Natural killer cell treated with Interleukin-12 subunit alpha and Interleukin-12 subunit beta and Interleukin-15 and Interleukin-18, amount 100 ng/mL, for 72 hours (primary cell): Measurements from ENCODE around the gene ZNF599. TPM values are rescaled to one million over a fixed set of nuclear protein-coding genes. Genes with fewer than 3 reads are reported as not detected.

Experiments used
- ATAC-seq, 2 donors: fragments of 150-1000 bp; cut with Tn5 transposase in 1 of 2; sonication (Bioruptor Pico), chemical (Tn5 transposase) in 1 of 2; 2 replicates each; pipeline ENCODE4 v1.10.0; 2021
- DNase-seq: peaks from one replicate; pipeline ENCODE4 v3.0.0; 2022; ENCODE audit warnings: low spot score
- H3K27ac Mint-ChIP-seq, 2 donors: 1 replicate in 1 of 2; 2 replicates in 1 of 2; pipeline ENCODE4 v1.8.0; 2022; ENCODE audit warnings: mixed read lengths in 2 of 2, mild to moderate bottlenecking in 1 of 2, moderate library complexity in 1 of 2
- H3K27me3 Mint-ChIP-seq, 2 donors: 1 replicate in 1 of 2; 2 replicates in 1 of 2; pipeline ENCODE4 v1.8.0; 2022; ENCODE audit warnings: mixed read lengths in 2 of 2
- H3K36me3 Mint-ChIP-seq: one replicate; pipeline ENCODE4 v1.8.0; 2022; ENCODE audit warnings: mixed read lengths
- H3K4me1 Mint-ChIP-seq, 2 donors: 1 replicate in 1 of 2; 2 replicates in 1 of 2; pipeline ENCODE4 v1.8.0; 2022; ENCODE audit warnings: low read depth in 2 of 2, mixed read lengths in 2 of 2, mild to moderate bottlenecking in 1 of 2
- H3K4me3 Mint-ChIP-seq: one replicate; pipeline ENCODE4 v1.8.0; 2022; ENCODE audit warnings: mixed read lengths
- H3K9me3 Mint-ChIP-seq: 2 replicates; pipeline ENCODE4 v1.8.0; 2022; ENCODE audit warnings: mixed read lengths
- total RNA-seq, 2 donors: library from RNA; stranded (reverse); gene quantifications; one replicate each; pipeline ENCODE4 v1.2.3, GENCODE V29; 2022

The ZNF599 gene
- total RNA-seq, 2 donors from 2014 or later, result 1.5 to 3.3 TPM

DNA sequence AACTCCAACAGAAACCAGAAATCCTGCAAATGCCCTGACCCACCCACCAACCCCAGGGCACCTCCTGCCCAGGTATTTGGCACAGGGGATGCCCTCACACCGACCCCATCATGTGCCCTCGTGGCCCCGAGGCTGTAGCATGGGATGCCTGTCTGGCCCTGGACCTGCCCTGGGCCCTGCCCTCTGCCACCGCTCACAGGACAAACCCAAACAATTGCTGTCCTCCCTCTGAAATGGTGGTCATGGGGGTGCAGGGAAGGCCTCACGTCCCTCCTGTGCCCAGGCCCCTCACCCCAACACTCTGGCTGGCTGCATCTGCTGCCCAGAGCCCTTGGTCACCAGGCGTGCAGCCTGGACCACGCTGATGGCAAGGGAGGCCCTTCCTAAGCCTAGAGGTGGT, 41.1 kb downstream of the ZNF599 start:
- peaks cover 9% of the 10 kb centered on the region for H3K36me3 Mint-ChIP-seq
- peaks cover 16 to 21% of the 10 kb centered on the region in 2 donors for H3K4me1 Mint-ChIP-seq
- H3K27ac Mint-ChIP-seq, result peak overlapping the region in 1 of 2 donors; percentile 27
- DNase-seq (no peak), ATAC-seq (no peak)
- peaks cover 10 to 11% of the 10 kb centered on the region in 2 donors for H3K27me3 Mint-ChIP-seq
- no peak overlapping the region for H3K4me3 Mint-ChIP-seq
- peaks cover 5% of the 10 kb centered on the region for H3K9me3 Mint-ChIP-seq

DNA sequence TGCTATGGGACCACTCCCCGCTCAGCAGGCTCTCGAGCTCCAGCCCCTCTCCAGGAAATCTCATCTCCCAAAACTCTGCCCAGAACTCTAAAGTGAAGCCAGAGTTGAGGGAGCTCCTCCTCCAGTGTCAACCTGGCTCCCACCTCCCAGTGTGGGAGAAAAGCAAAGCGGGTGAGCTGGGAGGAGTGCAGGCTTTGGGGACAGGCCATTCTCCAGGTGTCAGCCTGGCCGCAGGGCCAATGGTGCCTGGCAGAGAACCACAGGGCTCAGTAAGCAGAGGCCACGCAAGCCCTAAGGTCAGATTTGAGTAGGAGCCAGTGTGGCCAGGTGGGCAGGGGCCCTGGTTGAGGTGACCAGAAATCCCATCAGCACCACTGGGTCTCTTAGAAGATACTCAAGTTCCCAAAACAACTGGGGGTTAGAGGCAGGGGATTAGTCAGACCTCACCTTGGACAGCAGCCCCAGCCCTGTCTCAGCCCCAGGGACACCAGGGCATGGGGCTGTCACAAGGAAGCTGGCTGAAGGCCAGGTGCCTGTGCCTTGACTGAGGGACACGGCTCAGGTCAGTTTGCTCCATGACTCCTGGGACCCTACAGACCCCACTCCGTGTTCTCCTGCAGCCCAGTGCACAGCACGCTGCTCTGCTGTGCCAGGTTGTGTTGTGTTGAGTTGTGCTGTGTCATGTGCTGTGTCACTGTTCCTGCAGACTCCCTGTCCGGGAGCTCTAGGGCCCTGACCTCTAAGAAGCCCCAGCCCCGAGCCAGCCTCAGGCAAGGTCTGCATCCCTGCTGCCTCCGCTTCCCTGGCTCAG, 41.8 kb downstream of the ZNF599 start:
- Mint-ChIP-seq H3K27ac (peak overlapping the region in 1 of 2 donors; percentile 27), H3K36me3 (peaks cover 9% of the 10 kb centered on the region), H3K4me3 (no peak overlapping the region), H3K27me3 (peaks cover 16 to 17% of the 10 kb centered on the region in 2 donors), H3K4me1 (peaks cover 16 to 21% of the 10 kb centered on the region in 2 donors), H3K9me3 (peaks cover 5% of the 10 kb centered on the region)
- ATAC-seq (no peak), DNase-seq (no peak)

DNA sequence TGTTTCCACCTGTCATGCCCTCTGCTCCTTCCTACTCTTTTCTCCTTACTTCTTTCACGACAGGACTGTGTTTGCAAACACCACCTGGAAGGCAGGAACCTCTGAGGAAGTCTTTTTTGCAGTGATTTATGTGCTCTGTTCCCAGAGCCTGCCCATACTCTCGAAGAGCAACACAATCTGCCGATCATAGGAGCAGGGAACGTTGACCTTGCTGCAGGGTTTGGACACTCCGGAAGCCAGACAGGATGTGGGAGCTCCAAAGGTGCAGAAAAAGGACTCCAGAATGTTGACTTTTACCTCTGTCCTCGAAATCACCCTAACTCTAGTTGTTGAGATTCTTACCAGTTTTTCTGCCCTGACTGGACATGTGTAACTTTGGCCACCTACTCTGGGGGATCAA, 47.6 kb downstream of the ZNF599 start:
- peaks cover 37 to 51% of the 10 kb centered on the region in 2 donors for H3K27me3 Mint-ChIP-seq
- no peak for DNase-seq
- ATAC-seq, result no peak
- H3K4me1 Mint-ChIP-seq, result no peaks in the 10 kb centered on the region
- no peak overlapping the region for H3K4me3 Mint-ChIP-seq
- H3K9me3 Mint-ChIP-seq, result no peaks in the 10 kb centered on the region
- no peak overlapping the region for H3K27ac Mint-ChIP-seq
- no peaks in the 10 kb centered on the region for H3K36me3 Mint-ChIP-seq

DNA sequence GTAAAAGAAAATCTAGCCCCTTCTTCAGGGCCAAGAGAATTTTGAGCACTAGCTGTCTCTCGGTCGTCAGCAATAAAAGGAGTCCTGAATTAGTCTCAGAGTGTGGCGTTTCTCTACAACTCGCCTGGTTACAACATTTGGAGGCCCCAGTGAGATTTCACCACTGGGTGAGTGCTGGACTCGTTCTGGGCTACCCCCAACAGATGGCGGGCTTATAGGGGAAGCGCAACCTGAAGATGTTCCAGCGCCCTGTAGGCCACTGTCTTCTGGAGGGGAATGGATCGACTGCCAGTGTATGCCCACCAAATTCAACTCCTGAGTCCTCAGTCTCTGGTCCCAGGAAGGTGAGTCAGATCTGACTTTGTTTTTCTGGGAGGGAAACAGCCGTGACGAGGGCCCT, 50.7 kb downstream of the ZNF599 start:
- Mint-ChIP-seq H3K27ac (no peak overlapping the region), H3K4me3 (no peak overlapping the region), H3K9me3 (no peaks in the 10 kb centered on the region), H3K4me1 (no peaks in the 10 kb centered on the region), H3K27me3 (peaks cover 41 to 51% of the 10 kb centered on the region in 2 donors), H3K36me3 (no peaks in the 10 kb centered on the region)
- ATAC-seq (no peak), DNase-seq (no peak)

DNA sequence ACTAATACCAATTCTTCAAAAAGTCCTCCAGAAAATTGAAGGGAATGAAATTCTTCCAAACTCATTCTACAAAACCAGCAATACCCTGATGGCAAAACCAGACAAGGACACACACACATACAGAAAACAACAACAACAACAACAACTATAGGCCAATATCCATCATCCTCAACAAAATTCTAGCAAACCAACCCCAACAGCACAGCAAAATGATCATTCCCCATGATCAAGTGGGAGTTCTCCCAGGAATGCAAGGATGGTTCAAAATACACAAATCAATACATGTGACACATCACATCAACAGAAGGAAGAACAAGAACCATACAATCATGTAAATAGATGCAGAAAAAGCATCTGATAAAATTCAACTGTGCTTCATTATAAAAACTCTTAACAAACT, 57.7 kb downstream of the ZNF599 start:
- no peak overlapping the region for H3K27ac Mint-ChIP-seq
- DNase-seq (no peak), ATAC-seq (no peak)
- H3K4me3 Mint-ChIP-seq, result no peak overlapping the region
- H3K9me3 Mint-ChIP-seq, result peaks cover 5% of the 10 kb centered on the region
- H3K27me3 Mint-ChIP-seq, result peaks cover 38 to 50% of the 10 kb centered on the region in 2 donors
- H3K36me3 Mint-ChIP-seq, result peaks cover 23% of the 10 kb centered on the region
- peaks cover 0 to 3% of the 10 kb centered on the region in 2 donors for H3K4me1 Mint-ChIP-seq

DNA sequence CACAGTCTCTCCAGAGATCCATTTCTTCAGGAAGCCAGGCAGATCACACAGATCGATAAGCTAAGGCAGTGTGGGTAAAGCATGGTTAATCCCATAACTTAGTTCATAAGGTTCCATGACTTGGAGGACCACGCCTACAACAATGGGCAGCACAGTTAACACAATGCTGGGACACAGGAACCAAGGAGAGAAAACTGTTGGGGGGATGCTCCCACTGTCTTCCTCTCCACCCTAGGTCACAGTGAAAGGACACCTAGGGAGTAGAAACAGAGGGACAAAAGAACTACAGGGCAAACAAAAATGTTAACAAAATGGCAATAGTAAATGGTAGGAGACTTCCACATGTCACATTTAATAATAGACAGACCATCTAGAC, 59.8 kb downstream of the ZNF599 start:
- peaks cover 23% of the 10 kb centered on the region for H3K36me3 Mint-ChIP-seq
- H3K27ac Mint-ChIP-seq, result no peak overlapping the region
- H3K4me3 Mint-ChIP-seq, result no peak overlapping the region
- H3K4me1 Mint-ChIP-seq, result peaks cover 0 to 3% of the 10 kb centered on the region in 2 donors
- peaks cover 35 to 50% of the 10 kb centered on the region in 2 donors for H3K27me3 Mint-ChIP-seq
- H3K9me3 Mint-ChIP-seq, result peaks cover 5% of the 10 kb centered on the region
- no peak for DNase-seq
- no peak for ATAC-seq

DNA sequence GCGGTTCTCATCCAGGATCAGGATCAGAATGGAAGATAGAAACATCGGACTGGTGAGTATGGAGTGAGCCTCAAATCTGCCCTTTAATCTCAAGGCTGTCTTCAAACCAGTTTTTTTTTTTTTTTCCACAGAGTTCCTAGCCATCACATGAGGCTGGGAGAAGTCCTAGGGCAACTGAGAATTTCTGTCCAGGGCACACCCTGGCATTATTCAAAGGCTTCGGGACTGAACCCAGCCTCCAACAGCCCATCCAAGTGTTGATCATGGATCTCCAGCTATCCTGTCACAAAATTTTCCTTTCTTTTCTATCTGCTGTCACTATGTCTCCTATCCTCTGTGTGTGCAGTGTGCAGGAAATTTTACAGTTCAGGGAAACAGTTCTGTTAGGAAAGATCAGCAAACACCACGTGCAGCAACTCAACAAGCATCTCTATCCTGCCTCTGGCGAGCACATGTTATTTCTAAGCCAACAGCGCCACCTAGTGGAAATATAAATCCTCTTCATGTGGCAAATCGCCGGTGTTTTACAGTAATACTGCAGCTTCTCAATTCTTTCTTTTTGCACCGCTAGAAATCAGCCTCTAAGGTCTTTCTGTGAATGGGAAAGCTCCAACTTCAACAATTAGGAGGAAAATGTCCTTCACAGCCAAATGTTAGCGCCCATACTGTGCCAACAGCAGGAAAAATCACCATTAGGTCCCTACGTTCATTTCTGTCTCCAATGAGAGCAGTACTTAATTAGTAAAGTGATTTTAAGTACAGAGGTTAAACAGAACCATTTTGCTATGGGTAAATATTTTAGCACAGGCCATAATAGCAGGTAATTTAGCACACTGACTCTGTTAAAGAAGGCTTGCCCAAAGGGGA, 60.4 kb downstream of the ZNF599 start:
- H3K4me3 Mint-ChIP-seq, result no peak overlapping the region
- H3K36me3 Mint-ChIP-seq, result peaks cover 23% of the 10 kb centered on the region
- H3K27me3 Mint-ChIP-seq, result peaks cover 29 to 45% of the 10 kb centered on the region in 2 donors
- peak in 1 of 2 donors; percentile 67 for ATAC-seq
- peaks cover 5% of the 10 kb centered on the region for H3K9me3 Mint-ChIP-seq
- DNase-seq, result peak; percentile 82
- H3K4me1 Mint-ChIP-seq, result peaks cover 0 to 3% of the 10 kb centered on the region in 2 donors
- H3K27ac Mint-ChIP-seq, result no peak overlapping the region

DNA sequence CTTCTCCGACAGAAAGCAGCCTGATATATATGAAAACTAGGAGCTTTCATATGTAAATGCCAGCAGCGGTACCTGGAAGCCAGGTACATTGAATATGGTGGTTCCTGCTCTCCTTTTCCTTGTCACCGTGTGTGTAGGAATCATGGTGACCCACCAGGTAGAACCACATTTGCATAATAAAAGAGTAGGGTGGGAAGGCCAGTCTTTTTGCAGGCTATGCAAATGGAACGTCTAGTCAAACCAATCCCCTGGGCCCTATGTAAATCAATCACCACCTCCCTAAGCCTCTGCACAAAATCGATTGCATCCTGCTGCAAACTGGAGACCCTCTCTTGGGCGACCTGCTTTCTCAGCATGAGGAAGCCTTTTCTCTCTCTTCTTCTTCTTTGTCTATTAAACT, 61.1 kb downstream of the ZNF599 start:
- Mint-ChIP-seq H3K27ac (no peak overlapping the region), H3K27me3 (peaks cover 21 to 45% of the 10 kb centered on the region in 2 donors), H3K4me3 (no peak overlapping the region), H3K9me3 (peaks cover 5% of the 10 kb centered on the region), H3K4me1 (peaks cover 0 to 3% of the 10 kb centered on the region in 2 donors), H3K36me3 (peaks cover 25% of the 10 kb centered on the region)
- ATAC-seq (no peak), DNase-seq (no peak)

Other genes starting within 250 kb of the ZNF599 start
- under 1 TPM; 0.57 to 0.81 TPM for gene SCGB2B2, start 96.1 kb downstream of the ZNF599 start, total RNA-seq
- 10 to 100 TPM; 14.4 to 17.6 TPM for gene ZNF302, start 95.5 kb downstream of the ZNF599 start, total RNA-seq
- gene ZNF181, start 39.0 kb downstream of the ZNF599 start, total RNA-seq, result 1 to 10 TPM; 3.4 to 5.7 TPM
- gene ZNF30, start 153.7 kb upstream of the ZNF599 start, total RNA-seq, result 1 to 10 TPM; 3.1 to 6.6 TPM
- gene ZNF792, start 191.0 kb upstream of the ZNF599 start, total RNA-seq, result 1 to 10 TPM; 7.7 to 8.2 TPM
- 100 to 1,000 TPM in 1 of 2 donors, 10 to 100 TPM in 1; 57.8 to 106 TPM for gene GRAMD1A, start 227.1 kb upstream of the ZNF599 start, total RNA-seq